Fibroblast of gingiva (primary cell): ENCODE data around the gene ATP8B3.

Experiments used
- DNase-seq: peaks from one replicate; pipeline ENCODE4 v3.0.0-alpha.2; 2011; ENCODE audit warnings: low read depth

Gene ATP8B3

DNA sequence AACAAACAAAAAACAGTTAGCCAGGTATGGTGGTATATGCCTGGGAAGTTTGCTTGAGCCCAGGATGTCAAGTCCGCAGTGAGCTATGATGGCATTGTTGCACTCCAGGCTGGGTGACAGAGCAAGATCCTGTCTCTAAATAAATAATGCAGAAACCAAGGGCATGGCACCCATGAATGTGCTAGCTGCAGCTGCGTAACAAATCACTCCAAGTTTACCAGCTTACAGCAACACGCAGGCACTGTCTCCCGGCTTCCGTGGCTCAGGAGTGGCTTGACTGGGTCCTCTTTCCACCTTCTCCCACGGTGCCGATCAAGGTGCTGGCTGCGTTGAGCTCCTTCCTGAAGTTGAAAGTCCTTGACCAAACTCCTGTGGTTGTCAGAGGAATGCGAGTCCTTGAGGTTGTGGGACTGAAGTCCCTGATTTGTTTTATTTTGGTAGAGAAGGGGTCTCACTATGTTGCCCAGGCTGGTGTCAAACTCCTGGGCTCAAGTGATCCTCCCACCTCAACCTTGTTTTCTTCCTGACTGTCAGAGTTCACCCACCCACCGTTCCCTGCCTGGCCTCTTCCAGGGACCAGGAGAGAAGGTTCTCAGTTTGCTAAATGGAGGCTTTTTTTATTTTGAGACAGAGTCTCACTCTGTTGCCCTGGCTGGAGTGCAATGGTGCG, 72.0 kb downstream of the ATP8B3 start:
- DNase-seq, result no peak

DNA sequence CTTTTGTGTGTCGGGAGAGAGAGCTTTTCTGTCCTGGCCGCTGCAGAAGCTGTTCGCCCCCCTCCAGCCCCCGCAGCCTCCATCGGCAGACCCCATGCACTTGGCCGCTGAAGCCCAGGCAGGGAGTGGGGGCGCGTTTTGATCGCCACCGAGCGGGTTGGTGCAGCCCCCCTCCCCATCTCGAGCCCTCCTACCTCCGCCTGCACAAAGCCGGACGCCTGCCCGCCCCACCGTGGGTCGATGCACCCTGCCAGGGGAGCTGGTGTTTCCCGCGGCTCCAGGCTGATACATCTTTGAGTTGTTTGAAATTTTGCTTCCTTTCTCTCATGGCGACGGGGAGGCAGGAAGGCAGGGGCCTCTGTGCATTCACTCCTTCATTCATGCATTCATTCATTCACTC, 75.1 kb downstream of the ATP8B3 start:
- DNase-seq, result no peak

DNA sequence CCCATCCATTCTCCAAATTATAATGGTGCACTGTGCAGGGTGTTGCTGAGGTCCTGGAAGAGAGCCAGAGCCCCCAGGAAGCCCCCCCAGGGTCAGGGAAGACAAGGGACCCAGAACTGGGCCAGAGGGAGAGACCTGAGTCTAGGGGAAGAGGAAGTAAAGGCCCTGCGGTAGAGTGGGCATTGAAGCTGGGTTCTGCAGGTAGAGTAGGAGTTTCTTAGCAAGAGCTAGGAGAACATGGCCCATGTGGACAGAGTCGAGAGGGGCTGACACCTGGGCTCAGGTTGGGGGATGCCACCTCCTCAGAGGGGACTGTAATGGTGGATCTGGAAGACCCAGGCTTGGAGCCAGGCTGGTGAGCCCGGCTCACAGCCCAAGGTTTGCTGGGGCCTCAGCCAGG, 75.8 kb downstream of the ATP8B3 start:
- DNase-seq, result no peak

DNA sequence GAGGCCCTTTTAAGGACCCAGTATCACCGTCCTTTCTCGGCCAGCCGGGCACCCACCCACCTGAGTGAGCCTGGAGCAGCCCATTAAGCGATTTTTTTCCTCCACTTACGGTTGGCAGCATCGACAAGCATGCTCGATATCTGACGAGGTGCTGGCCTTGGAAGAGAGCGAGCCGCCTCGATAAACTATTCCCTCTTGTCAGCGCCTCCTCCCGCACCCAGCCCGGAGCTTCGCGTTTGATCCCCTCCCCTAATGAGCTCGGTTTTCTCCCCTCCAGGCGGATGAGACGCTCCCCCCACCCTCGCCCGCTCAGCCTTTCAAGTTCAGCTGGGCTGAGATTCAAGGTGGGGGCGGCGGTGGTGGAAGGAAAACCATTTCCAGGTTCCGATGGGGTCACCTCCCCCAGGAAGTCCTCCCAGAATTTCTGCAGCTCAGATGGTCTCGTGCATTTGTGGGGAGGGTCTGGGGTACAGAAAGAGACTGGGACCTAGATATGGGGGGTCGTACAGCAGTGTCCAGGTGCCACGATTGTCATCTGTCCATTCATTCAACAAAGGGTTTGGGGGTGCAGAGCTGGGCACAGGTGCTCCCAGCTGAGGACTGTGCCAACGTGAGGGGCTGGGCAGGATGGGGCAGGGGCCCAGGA, 77.6 kb downstream of the ATP8B3 start:
- no peak for DNase-seq
